Measurements from ENCODE around the gene LRRC61.
A peak's percentile ranks its signal among the peaks of the same experiment; 100 is the strongest.
"Not testable (repeated sequence)": the region's sequence is repeated elsewhere in the genome, so short reads cannot be mapped to it uniquely, and the experiment has no call there.

LRRC61 gene

DNA sequence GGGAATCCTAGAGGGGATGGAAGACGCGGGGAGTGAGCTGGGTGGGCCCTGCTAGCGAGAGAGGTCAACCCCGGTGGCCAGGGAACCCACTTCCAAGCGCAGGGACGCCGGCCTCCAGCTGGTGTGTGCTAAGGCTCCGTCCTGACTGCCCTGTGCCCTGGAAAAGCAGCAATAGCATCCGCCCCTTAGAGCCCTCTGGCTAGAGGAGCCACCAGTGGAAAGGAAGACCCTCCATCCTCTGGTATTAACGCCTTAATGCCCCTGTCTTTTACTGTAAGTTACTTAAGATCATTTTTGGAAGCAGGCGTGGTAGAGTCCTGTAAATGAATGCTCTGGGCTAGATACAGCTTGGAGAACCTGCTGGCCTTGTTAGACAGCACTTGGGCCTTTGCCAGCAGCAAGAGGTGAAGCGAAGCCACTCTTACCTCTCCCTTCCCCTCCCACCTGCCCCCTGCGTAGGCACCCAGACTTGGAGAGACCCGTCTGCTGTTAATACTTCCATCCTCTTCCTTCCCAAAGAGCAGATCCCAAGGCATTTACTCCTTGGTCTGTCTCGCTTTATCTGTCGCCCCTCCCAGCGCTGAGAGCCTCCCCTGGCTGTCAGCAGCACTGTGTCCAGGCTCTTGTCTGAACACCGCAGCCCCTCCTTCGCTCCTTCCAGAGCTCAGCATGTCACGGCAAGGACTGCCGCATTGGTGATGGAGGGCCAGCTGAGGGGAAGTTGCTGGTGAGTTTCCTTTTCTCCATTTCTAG is 50.1 kb downstream of the LRRC61 start:
- no peak for DNase-seq

DNA sequence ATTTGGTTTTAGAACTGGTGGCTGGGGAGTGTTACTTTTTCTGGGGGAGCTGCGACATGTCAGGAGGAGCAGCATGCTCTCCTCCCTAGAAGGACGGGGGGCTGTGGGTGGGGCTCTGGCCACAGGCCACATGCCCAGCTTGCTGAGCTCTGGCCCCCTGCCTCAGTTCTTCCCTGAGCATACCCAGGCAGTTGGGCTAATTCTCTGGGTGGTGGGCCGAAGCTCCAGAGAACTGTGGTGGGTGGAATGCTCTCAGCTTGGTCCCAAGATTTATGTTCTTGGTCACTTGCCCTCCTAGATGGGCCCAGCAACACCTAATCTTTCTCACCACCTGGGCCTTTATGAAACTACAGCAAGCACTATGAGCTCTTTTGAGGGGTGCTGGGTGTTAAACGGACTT is 50.9 kb downstream of the LRRC61 start:
- DNase-seq: no peak

DNA sequence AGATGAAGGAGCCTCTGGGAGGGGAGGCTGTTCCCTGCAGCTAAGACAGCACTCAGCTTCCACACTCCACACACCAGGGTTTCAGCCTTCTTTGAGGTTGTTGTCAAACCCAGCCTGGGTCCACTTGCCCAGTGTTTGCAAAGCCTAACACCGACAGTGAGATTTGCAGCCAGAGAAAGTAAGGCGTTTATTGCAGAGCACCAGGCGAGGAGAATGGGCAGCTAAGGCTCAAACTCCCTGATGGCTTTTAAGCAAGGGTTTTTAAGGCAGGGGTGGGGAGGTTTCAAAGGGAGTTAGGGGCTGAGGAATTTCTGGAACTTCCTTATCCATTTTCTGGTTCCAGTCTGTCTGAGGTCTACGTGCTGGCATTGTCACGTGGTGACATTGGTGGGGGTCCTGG is 51.3 kb downstream of the LRRC61 start:
- no peak for DNase-seq

GRCh38 chr7:150375662-150376521 is 52.7 kb downstream of the LRRC61 start:
- DNase-seq: no peak

GRCh38 chr7:150376560-150376959 is 53.4 kb downstream of the LRRC61 start:
- no peak for DNase-seq

GRCh38 chr7:150377196-150377595 is 54.0 kb downstream of the LRRC61 start:
- DNase-seq: no peak

GRCh38 chr7:150377635-150378034 is 54.5 kb downstream of the LRRC61 start:
- no peak for DNase-seq

DNA sequence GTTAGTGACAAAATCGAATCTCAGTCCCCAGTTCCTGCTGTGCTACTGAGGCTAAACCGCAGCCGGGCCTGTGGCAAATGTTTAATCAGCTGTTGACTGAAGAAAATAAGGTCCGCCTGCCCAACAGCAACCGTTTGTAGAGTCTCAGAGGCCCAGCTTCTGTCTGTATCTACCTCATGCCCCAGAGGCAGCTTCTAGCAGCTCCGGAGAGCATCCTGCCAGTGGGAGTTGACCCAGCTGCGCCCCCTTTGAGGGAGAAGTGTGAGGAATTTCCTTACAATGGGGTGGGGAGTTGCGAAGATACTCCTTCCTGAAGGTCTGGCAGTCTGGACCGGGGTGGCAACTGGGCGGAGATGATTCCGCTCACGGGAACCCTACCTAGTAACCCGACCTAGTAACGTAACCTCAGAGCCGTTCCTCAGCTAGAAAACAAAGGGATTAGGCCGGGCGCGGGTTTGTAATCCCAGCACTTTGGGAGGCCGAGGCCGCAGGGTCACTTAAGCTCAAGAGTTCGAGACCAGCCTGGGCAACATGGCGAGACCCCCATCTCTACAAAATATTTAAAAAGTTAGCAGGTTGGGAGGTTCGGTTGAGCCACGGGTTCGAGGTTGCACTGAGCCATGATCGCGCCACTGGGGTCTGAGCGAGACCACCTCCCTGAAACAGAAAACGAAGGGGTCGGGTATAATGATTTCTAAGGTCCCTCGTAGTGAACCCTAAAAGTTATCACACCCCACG is 55.1 kb downstream of the LRRC61 start:
- peak; percentile 56 to 58 for DNase-seq

- DNase-seq: peak; percentile 83 to 93
These were observed 55.8 kb downstream of the LRRC61 start, which contains the start of gene ZNF775 for GRCh38 chr7:150378853-150379440. Gene ZNF775, plus strand, starts transcription at chr7:150379330. Its CDS starts 9,141 bp downstream, at chr7:150388471.

GRCh38 chr7:150379441-150380379 is 56.6 kb downstream of the LRRC61 start:
- no peak for DNase-seq

DNA sequence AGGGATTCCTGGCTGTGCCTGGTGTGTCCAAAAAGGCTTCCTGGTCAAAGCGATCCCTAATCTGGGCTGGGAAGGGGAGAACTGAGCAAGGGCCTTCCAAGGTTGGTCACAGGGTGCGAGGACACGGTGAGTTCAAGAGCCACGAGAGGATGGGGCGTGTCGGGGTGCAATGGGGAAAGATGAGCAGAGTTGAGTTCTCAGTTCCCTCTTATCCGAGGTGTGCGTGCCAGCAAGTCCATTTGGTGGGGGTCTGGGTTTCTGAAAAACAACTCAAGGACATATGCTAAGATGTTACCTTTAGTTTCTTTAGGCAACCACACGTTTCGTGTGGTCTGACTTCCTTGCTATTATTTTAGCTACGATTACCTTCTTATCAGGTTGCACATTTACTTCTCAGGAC is 57.3 kb downstream of the LRRC61 start:
- no peak for DNase-seq

DNA sequence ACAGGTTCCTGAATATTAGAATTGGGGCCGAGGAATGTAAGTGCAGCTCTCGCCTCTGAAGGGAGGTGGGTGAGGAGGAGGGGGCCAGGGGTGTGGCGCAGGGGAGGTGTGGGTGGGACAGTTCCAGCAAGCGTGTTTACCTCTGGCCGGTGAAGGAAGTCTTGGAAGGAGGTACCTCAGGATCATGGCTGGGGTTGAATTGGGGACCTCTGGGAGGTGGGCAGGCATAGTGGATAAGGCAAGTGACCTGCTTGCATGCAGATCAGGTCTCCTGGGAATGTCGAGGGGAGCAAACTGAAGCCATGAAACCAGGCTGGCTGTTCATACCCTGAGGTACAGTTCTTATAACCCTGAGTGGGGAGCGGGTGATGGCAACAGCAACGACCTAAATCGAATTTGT is 57.9 kb downstream of the LRRC61 start:
- no peak for DNase-seq

GRCh38 chr7:150381785-150382122 is 58.6 kb downstream of the LRRC61 start:
- no peak for DNase-seq

GRCh38 chr7:150382123-150382843 is 59.1 kb downstream of the LRRC61 start:
- no peak for DNase-seq

GRCh38 chr7:150382844-150383225 is 59.7 kb downstream of the LRRC61 start:
- no peak for DNase-seq

- DNase-seq: peak in 1 of 2 experiments; percentile 72
These were observed 60.7 kb downstream of the LRRC61 start for GRCh38 chr7:150383710-150384397.

GRCh38 chr7:150384406-150385301 is 61.5 kb downstream of the LRRC61 start:
- no peak for DNase-seq

DNA sequence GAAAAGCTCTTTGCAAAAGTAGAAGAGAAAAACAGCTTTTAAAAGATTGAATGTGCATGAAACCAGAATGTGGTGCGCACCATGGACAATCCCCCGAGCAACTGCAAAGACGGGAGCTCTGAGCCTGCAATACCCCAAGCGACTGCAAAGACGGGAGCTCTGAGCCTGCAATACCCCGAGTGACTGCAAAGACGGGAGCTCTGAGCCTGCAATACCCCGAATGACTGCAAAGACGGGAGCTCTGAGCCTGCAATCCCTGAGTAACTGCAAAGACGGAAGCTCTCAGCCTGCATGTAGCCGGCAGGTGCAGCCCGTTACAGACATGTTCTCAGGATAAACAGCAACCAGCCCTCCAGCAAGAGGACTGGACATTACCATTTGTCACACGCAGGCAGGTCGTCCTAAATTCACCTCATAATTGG is 62.2 kb downstream of the LRRC61 start:
- no peak for DNase-seq

DNA sequence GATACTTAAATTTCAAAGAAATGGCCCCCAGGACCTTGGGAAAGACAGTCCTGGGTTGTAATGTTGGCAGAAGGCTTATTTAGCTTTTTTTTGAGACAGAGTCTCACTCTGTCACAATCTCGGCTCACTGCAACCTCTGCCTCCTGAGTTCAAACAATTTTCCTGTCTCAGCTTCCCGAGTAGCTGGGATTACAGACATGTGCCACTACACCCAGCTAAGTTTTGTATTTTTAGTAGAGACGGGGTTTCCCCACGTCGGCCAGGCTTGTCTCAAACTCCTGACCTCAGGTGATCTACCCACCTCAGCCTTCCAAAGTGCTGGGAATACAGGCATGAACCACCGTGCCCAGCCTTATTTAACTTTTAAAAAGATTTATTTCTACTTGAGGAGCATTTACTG is 62.7 kb downstream of the LRRC61 start:
- DNase-seq: not testable (repeated sequence)

Data from NCI-H187 (cell line).